Mesothelial cell of epicardium (in vitro differentiated cells): ENCODE data around the gene HGFAC. TPM values are rescaled to one million over a fixed set of nuclear protein-coding genes. Genes with fewer than 3 reads are reported as not detected.

Experiments
- DNase-seq, 2 experiments: peaks; one replicate each; pipeline ENCODE4 v3.0.0; 2021; ENCODE audit warnings: low spot score in 2 of 2; ENCODE audit not compliant: unreplicated experiment in 2 of 2
- H3K27ac Mint-ChIP-seq: 2 replicates; pipeline ENCODE4 v1.8.0; 2021; ENCODE audit warnings: mixed read lengths
- H3K27me3 Mint-ChIP-seq: 2 replicates; pipeline ENCODE4 v1.8.0; 2021; ENCODE audit warnings: low read depth, mixed read lengths
- H3K36me3 Mint-ChIP-seq: 2 replicates; pipeline ENCODE4 v1.8.0; 2021; ENCODE audit warnings: mixed read lengths
- H3K4me1 Mint-ChIP-seq: 2 replicates; pipeline ENCODE4 v1.8.0; 2021; ENCODE audit warnings: mixed read lengths
- H3K4me3 Mint-ChIP-seq: 2 replicates; pipeline ENCODE4 v1.8.0; 2021; ENCODE audit warnings: mild to moderate bottlenecking, moderate library complexity, mixed read lengths
- H3K9me3 Mint-ChIP-seq: 2 replicates; pipeline ENCODE4 v1.8.0; 2021; ENCODE audit warnings: mixed read lengths
- CTCF ChIP-seq: fragments of 200-600 bp; sonication (generic); IDR thresholded peaks from one replicate; pipeline ENCODE4 v1.5.0; 2021; ENCODE audit warnings: antibody characterized with exemption; ENCODE audit not compliant: unreplicated experiment
- total RNA-seq: library from RNA; stranded (reverse); gene quantifications from 3 replicates; pipeline ENCODE4 v1.2.1, GENCODE V29; 2021

HGFAC gene
- total RNA-seq, 1 donor from 2014 or later: 2.5 TPM

- no peak for TF ChIP-seq CTCF
- Mint-ChIP-seq H3K27me3 (peaks cover 13% of the 10 kb centered on the region), H3K4me3 (no peak overlapping the region), H3K27ac (no peak overlapping the region), H3K4me1 (no peaks in the 10 kb centered on the region), H3K36me3 (no peaks in the 10 kb centered on the region), H3K9me3 (no peaks in the 10 kb centered on the region)
- DNase-seq: no peak
Measured at GRCh38 chr4:3472411-3473141, 30.8 kb downstream of the HGFAC start.

- TF ChIP-seq CTCF: no peak
- peaks cover 13% of the 10 kb centered on the region for H3K27me3 Mint-ChIP-seq
- H3K9me3 Mint-ChIP-seq: no peaks in the 10 kb centered on the region
- H3K4me1 Mint-ChIP-seq: no peaks in the 10 kb centered on the region
- no peak for DNase-seq
- H3K36me3 Mint-ChIP-seq: no peaks in the 10 kb centered on the region
- no peak overlapping the region for H3K27ac Mint-ChIP-seq
- H3K4me3 Mint-ChIP-seq: no peak overlapping the region
Measured at GRCh38 chr4:3473181-3473950, 31.6 kb downstream of the HGFAC start.

GRCh38 chr4:3473996-3474765 lies 32.4 kb downstream of the HGFAC start:
- Mint-ChIP-seq H3K27ac (no peak overlapping the region), H3K9me3 (no peaks in the 10 kb centered on the region), H3K36me3 (no peaks in the 10 kb centered on the region), H3K4me3 (no peak overlapping the region), H3K4me1 (no peaks in the 10 kb centered on the region), H3K27me3 (peaks cover 13% of the 10 kb centered on the region)
- TF ChIP-seq CTCF: no peak
- DNase-seq: no peak

- Mint-ChIP-seq H3K4me3 (no peak overlapping the region), H3K27ac (no peak overlapping the region), H3K36me3 (no peaks in the 10 kb centered on the region), H3K27me3 (peaks cover 12% of the 10 kb centered on the region), H3K9me3 (no peaks in the 10 kb centered on the region), H3K4me1 (no peaks in the 10 kb centered on the region)
- no peak for TF ChIP-seq CTCF
- no peak for DNase-seq
Measured at GRCh38 chr4:3475041-3475712, 33.4 kb downstream of the HGFAC start.

GRCh38 chr4:3475713-3476260 lies 34.0 kb downstream of the HGFAC start:
- Mint-ChIP-seq H3K9me3 (no peaks in the 10 kb centered on the region), H3K4me1 (peaks cover 4% of the 10 kb centered on the region), H3K36me3 (no peaks in the 10 kb centered on the region)

More at GRCh38 chr4:3475713-3476260, 34.0 kb downstream of the HGFAC start:
- no peak for TF ChIP-seq CTCF
- H3K27ac Mint-ChIP-seq: no peak overlapping the region
- DNase-seq: no peak
- peaks cover 12% of the 10 kb centered on the region for H3K27me3 Mint-ChIP-seq
- H3K4me3 Mint-ChIP-seq: no peak overlapping the region
